ENCODE results near the gene FFAR3. TPM values are rescaled to one million over a fixed set of nuclear protein-coding genes. Genes with fewer than 3 reads are reported as not detected.

FFAR3 gene
- total and polyA plus RNA-seq, 9 of the 15 experiments (the other 6 are each of a cell fraction or from before 2014, with no cell fraction given): not detected

- TF ChIP-seq ZBTB34 (CRISPR knock-in tag; IDR thresholded peaks at IDR 0.05) (no peak), TBL1XR1 (IDR thresholded peaks at IDR 0.05; ENCODE audit: low read length in 2 of 2) (0 out of 4 replicates have a peak, but pooled peaks of 1 of the 2 experiments have one; percentile 12), KDM5B (IDR thresholded peaks at IDR 0.05; ENCODE audit: insufficient replicate concordance, low read depth, low read length) (no peak), E2F6 (IDR thresholded peaks at IDR 0.05; ENCODE audit: borderline replicate concordance in 1 of 2, extremely low read depth in 1 of 2, insufficient read depth in 1 of 2, insufficient read length in 1 of 2, low read depth in 1 of 2, low read length in 1 of 2, poor library complexity in 1 of 2, severe bottlenecking in 1 of 2) (peak in 1 of 2 experiments; percentile 16), PHF20 (IDR thresholded peaks at IDR 0.05; ENCODE audit: partially characterized antibody) (peak; percentile 37), MECOM (CRISPR knock-in tag; IDR thresholded peaks at IDR 0.05) (0 out of 2 replicates have a peak, but pooled peaks have one; percentile 12), POLR2AphosphoS2 (IDR thresholded peaks at IDR 0.05; ENCODE audit: low read length) (no peak), BRF2 (IDR thresholded peaks at IDR 0.05; ENCODE audit: borderline replicate concordance, insufficient read depth, insufficient read length) (no peak), U2AF2 (optimal IDR thresholded peaks at IDR 0.05; ENCODE audit: low read depth, low read length) (no peak), CREM (IDR thresholded peaks at IDR 0.05; ENCODE audit: low read depth) (0 out of 2 replicates have a peak, but pooled peaks have one; percentile 25), RCOR1 (IDR thresholded peaks at IDR 0.05; ENCODE audit: borderline replicate concordance in 1 of 2, low read depth in 2 of 2, low read length in 2 of 2) (peak in 1 of 2 experiments; percentile 90; a peak in 3 of 4 replicates), RUNX1 (IDR thresholded peaks at IDR 0.05; ENCODE audit: low read depth) (no peak), ELK3 (CRISPR knock-in tag; IDR thresholded peaks at IDR 0.05) (no peak), JUND (IDR thresholded peaks at IDR 0.05; ENCODE audit: borderline replicate concordance, low read depth, low read length) (peak; percentile 50; the same call in 1 of the 2 replicates), JUND (tag; IDR thresholded peaks at IDR 0.05; ENCODE audit: borderline replicate concordance, low read depth, low read length) (no peak; the same call in 2 of the 3 replicates), DEAF1 (CRISPR knock-in tag; IDR thresholded peaks at IDR 0.05) (no peak)
Measured at GRCh38 chr19:35327642-35328041, 30.6 kb upstream of the FFAR3 start (continued).
